Panc1 (cell line): ENCODE measurements around the gene IFIT1.

ENCODE experiments used
- SIN3A ChIP-seq: IDR thresholded peaks from 2 replicates; pipeline ENCODE4 v1.6.1; 2012; ENCODE audit warnings: low read depth, mild to moderate bottlenecking, low read length, moderate library complexity, borderline replicate concordance; ENCODE audit not compliant: insufficient read depth
- TCF7L2 ChIP-seq: IDR thresholded peaks from 2 replicates; pipeline ENCODE4 v1.6.1; 2011; ENCODE audit warnings: mild to moderate bottlenecking, low read depth, low read length, inconsistent platforms

GRCh38 chr10:89352802-89353201, 39.6 kb upstream of the IFIT1 start:
- TF ChIP-seq SIN3A (no peak), TCF7L2 (no peak)
